ENCODE data around the gene PTPRG.

PTPRG gene

DNA sequence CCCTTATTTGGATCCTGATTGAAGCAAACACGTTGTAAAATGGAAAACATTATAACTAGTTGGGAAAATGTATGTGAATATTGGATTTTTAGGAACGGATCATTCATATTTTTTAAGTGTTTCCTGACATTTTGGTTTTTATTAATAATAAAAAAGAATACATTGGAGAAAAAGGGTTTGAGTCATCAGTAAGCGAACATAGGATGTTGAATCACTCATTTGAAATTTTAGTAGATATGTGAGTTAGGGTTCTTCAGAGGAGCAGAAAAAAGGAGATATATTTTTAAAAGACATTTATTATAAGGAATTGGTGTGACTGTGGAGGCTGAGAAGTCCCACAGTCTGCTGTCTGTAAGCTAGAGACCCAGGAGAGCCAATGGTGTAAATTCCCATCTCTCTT, 258.5 kb downstream of the PTPRG start:
- FAIRE-seq = no peak
- TF ChIP-seq POLR2AphosphoS5 (IDR thresholded peaks at IDR 0.05; ENCODE audit: low read depth, low read length) = no peak
- DNase-seq (ENCODE audit: insufficient read length) = no peak

- TF ChIP-seq POLR2AphosphoS5 (IDR thresholded peaks at IDR 0.05; ENCODE audit: low read depth, low read length) (no peak), POLR2A (IDR thresholded peaks at IDR 0.05; ENCODE audit: low read depth, low read length) (no peak), TAF1 (IDR thresholded peaks at IDR 0.05; ENCODE audit: borderline replicate concordance, low read depth, low read length) (no peak)
- FAIRE-seq = no peak
- DNase-seq (ENCODE audit: insufficient read length) = no peak
Measured at GRCh38 chr3:61820306-61820992, 259.1 kb downstream of the PTPRG start.

DNA sequence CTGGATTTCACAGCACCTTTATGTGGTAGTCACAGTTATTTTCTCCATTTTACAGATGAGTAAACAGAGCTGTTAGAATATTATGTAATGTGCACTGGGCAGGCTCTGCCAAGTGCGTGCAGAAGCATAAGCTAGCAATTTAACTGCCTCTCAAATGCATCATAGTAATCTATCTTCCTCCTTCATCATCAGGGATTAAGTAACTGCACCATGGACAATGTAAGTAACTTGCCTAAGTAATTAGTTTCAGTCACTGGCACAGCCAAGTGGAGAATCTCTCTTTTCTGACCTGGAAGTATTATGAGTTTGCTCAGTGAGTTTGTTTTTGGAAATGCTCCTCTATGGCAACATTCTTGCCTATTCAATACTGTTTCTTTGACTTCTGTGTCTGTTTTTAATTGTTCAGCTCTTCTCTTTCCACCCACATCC, 260.5 kb downstream of the PTPRG start:
- DNase-seq (ENCODE audit: insufficient read length) = no peak

GRCh38 chr3:61822588-61822987, 261.2 kb downstream of the PTPRG start:
- TF ChIP-seq POLR2A (IDR thresholded peaks at IDR 0.05; ENCODE audit: low read depth, low read length) = no peak
- TF ChIP-seq POLR2AphosphoS5 (IDR thresholded peaks at IDR 0.05; ENCODE audit: low read depth, low read length) = no peak
- TF ChIP-seq TAF1 (IDR thresholded peaks at IDR 0.05; ENCODE audit: borderline replicate concordance, low read depth, low read length) = no peak
- no peak for FAIRE-seq
- no peak for DNase-seq (ENCODE audit: insufficient read length)

More for the DNA sequence above, 260.5 kb downstream of the PTPRG start:
- FAIRE-seq = no peak
- TF ChIP-seq POLR2A (IDR thresholded peaks at IDR 0.05; ENCODE audit: low read depth, low read length) (no peak), POLR2AphosphoS5 (IDR thresholded peaks at IDR 0.05; ENCODE audit: low read depth, low read length) (no peak), TAF1 (IDR thresholded peaks at IDR 0.05; ENCODE audit: borderline replicate concordance, low read depth, low read length) (no peak)

GRCh38 chr3:61824553-61825135, 263.3 kb downstream of the PTPRG start:
- DNase-seq (ENCODE audit: insufficient read length) = no peak
- TF ChIP-seq POLR2AphosphoS5 (IDR thresholded peaks at IDR 0.05; ENCODE audit: low read depth, low read length) = no peak
- TF ChIP-seq POLR2A (IDR thresholded peaks at IDR 0.05; ENCODE audit: low read depth, low read length) = no peak
- no peak for TF ChIP-seq TAF1 (IDR thresholded peaks at IDR 0.05; ENCODE audit: borderline replicate concordance, low read depth, low read length)
- FAIRE-seq = no peak

- FAIRE-seq (no peak), DNase-seq (ENCODE audit: insufficient read length) (no peak)
Measured at GRCh38 chr3:61826161-61826560, 264.8 kb downstream of the PTPRG start.

DNA sequence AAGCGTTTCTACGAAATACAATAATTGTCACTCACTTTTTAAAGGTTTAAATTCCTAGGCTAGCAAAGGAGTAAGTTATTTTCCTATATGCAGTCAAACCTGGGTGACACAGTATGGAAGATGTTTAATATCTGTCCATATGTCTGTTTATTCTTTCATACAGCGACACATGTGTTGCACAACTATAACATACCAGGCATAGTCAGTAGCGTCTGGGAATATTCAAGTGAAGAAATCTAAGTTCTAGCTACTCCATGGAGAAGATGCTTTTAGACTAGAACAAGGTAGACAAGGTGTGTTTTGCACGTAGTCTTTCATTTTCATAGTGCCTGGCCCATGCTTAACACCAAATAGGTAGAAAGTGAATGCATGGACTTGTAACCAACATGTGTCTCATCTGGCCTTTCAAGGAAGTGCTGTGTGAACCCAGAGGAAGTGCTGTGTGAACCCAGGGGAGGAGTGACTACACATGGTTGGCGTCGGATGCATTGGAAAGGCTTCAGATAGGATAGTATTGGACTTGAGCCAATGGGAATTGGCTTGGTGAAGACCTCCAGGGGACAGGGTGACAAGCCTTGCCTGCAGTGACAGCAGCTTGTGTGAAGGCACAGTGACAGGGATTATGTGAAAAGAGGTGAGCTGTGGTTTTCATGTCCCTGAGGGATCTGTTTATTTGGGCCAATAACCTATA, 267.0 kb downstream of the PTPRG start:
- TF ChIP-seq TAF1 (IDR thresholded peaks at IDR 0.05; ENCODE audit: borderline replicate concordance, low read depth, low read length) (no peak), POLR2AphosphoS5 (IDR thresholded peaks at IDR 0.05; ENCODE audit: low read depth, low read length) (no peak), POLR2A (IDR thresholded peaks at IDR 0.05; ENCODE audit: low read depth, low read length) (no peak)
- FAIRE-seq (no peak), DNase-seq (ENCODE audit: insufficient read length) (no peak)

More at GRCh38 chr3:61826161-61826560, 264.8 kb downstream of the PTPRG start:
- TF ChIP-seq TAF1 (IDR thresholded peaks at IDR 0.05; ENCODE audit: borderline replicate concordance, low read depth, low read length) (no peak), POLR2AphosphoS5 (IDR thresholded peaks at IDR 0.05; ENCODE audit: low read depth, low read length) (no peak)

DNA sequence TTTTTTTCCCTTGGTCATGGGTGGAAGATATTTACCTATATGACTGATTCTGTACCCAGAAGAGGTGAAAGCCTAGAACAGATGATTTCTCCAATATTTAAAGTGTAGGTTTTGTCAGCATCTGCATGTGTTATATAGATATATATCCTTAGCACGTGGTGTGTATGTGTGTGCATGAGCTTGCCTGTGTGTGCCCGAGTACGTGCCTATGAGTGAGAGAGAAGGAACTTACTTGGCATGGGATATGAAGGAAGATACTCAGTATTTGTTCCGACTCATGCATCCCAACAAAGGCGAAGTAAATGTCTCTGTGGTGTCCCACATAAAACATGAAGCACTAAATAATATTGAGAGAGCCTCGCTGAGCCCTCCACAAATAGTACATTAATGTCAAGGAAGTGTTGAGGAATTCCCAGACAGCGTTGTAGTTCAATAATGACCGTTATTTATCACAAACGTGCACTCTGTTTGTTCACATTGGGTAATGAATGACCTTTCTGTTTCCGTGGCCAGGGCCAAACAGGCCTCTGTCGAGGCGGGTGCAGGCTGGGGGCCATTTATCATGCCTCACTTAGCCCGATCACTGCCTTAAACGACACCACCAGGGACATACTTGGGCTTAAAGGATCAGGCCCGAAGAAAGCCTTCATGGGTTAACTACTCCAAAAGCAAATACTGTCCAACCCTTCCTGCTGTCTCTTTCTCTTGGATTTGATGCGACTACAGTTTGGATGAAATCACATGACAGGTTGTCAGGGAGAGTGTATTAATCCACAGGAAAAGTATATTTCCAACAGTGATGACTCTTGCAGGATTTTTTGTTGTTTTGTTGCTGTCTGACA, 267.7 kb downstream of the PTPRG start:
- no peak for TF ChIP-seq POLR2A (IDR thresholded peaks at IDR 0.05; ENCODE audit: low read depth, low read length)
- TF ChIP-seq TAF1 (IDR thresholded peaks at IDR 0.05; ENCODE audit: borderline replicate concordance, low read depth, low read length) = no peak
- no peak for TF ChIP-seq POLR2AphosphoS5 (IDR thresholded peaks at IDR 0.05; ENCODE audit: low read depth, low read length)
- FAIRE-seq (no peak), DNase-seq (ENCODE audit: insufficient read length) (no peak)

DNA sequence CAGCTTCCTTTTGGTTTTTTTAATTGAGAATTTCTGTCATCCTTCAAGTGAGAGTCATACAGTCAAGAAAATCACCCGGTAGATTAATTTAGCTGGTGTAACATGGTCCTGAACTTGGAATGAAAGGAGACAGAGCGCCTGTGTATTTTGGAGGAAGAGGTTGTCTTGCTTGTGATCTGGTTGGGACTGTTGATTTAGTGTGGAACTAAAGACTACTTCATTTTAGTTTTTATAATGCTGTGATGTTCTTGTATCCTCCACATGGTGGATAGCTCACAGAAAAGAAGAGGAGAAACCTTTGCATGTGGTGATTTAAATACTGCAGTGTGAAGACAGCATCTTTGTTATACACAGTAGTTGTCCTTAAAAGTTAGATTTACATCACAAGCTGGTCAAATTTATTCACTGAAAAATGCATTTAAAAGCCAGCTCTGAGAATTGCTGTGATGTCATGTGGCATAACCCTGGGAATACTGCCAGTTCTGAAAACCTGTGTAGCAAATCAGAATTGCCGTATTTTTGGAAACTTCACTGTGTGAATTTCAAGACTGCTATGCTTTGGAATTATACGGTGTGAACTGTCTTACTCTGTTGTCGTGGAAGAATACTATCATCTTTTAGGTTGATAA, 268.5 kb downstream of the PTPRG start:
- FAIRE-seq (no peak), DNase-seq (ENCODE audit: insufficient read length) (no peak)
- TF ChIP-seq POLR2AphosphoS5 (IDR thresholded peaks at IDR 0.05; ENCODE audit: low read depth, low read length) = no peak
- TF ChIP-seq POLR2A (IDR thresholded peaks at IDR 0.05; ENCODE audit: low read depth, low read length) = no peak
- TF ChIP-seq TAF1 (IDR thresholded peaks at IDR 0.05; ENCODE audit: borderline replicate concordance, low read depth, low read length) = no peak

- DNase-seq (ENCODE audit: insufficient read length) (no peak), FAIRE-seq (no peak)
- TF ChIP-seq POLR2AphosphoS5 (IDR thresholded peaks at IDR 0.05; ENCODE audit: low read depth, low read length) (no peak), POLR2A (IDR thresholded peaks at IDR 0.05; ENCODE audit: low read depth, low read length) (no peak), TAF1 (IDR thresholded peaks at IDR 0.05; ENCODE audit: borderline replicate concordance, low read depth, low read length) (no peak)
Measured at GRCh38 chr3:61831973-61832372, 270.6 kb downstream of the PTPRG start.
